H1 (cell line): Measurements from ENCODE around the gene NCBP1. TPM values are rescaled to one million over a fixed set of nuclear protein-coding genes. Genes with fewer than 3 reads are reported as not detected.

Experiments
- CTCF ChIA-PET: fragments of 300-600 bp; sonication (Branson Sonifier 250); formaldehyde crosslinking; loops from one replicate; lab custom pipeline; 2021; ENCODE audit not compliant: partially characterized antibody; lab: Charles Lee
- POLR2A ChIA-PET: fragments of 300-600 bp; sonication (Branson Sonifier 250); formaldehyde crosslinking; loops from one replicate; lab custom pipeline; 2021; ENCODE audit warnings: inconsistent platforms; ENCODE audit not compliant: partially characterized antibody; lab: Charles Lee
- DNase-seq, 2 experiments: peaks; one replicate each; pipeline versions ENCODE4 v3.0.0 to v3.0.0-alpha.2; 2010 to 2022; ENCODE audit warnings: low spot score in 2 of 2, low read depth in 1 of 2, mixed read lengths in 1 of 2
- FAIRE-seq: peaks from 2 replicates; lab custom pipeline; 2011; peaks lifted over from hg19 to GRCh38; lab: Jason Lieb, UNC
- H2AFZ ChIP-seq: 2 replicates; pipeline ENCODE4 v1.8.1; 2012; ENCODE audit warnings: low read length, inconsistent platforms
- H2AK5ac ChIP-seq: 2 replicates; pipeline ENCODE4 v1.6.1; 2013; ENCODE audit warnings: low read depth, low read length
- H2BK120ac ChIP-seq: replicated peaks from 2 replicates; pipeline ENCODE3; 2013; ENCODE audit warnings: low read depth, low read length, inconsistent platforms
- H2BK12ac ChIP-seq: 2 replicates; pipeline ENCODE4 v1.6.1; 2013; ENCODE audit warnings: low read depth, low read length
- H2BK15ac ChIP-seq: 2 replicates; pipeline ENCODE4 v1.6.1; 2013; ENCODE audit warnings: low read length
- H2BK20ac ChIP-seq: 2 replicates; pipeline ENCODE4 v1.6.1; 2013; ENCODE audit warnings: low read length
- H2BK5ac ChIP-seq: 2 replicates; pipeline ENCODE4 v1.6.1; 2013; ENCODE audit warnings: low read depth, low read length
- H3K14ac ChIP-seq: 2 replicates; pipeline ENCODE4 v1.6.1; 2013; ENCODE audit warnings: inconsistent platforms; ENCODE audit not compliant: insufficient read length
- H3K18ac ChIP-seq: 2 replicates; pipeline ENCODE4 v1.6.1; 2013; ENCODE audit warnings: low read length; ENCODE audit errors: extremely low read depth
- H3K23ac ChIP-seq: 2 replicates; pipeline ENCODE4 v1.6.1; 2013; ENCODE audit warnings: inconsistent platforms; ENCODE audit not compliant: insufficient read length
- H3K23me2 ChIP-seq: 2 replicates; pipeline ENCODE4 v1.6.1; 2013; ENCODE audit warnings: low read depth, low read length
- H3K27ac ChIP-seq: 2 replicates; pipeline ENCODE4 v1.6.1; 2011; ENCODE audit warnings: low read depth, low read length, inconsistent platforms
- H3K27me3 ChIP-seq, 4 experiments: replicated peaks in 1 of 4; 1 replicate in 1 of 4; 2 replicates in 3 of 4; pipeline versions ENCODE4 v1.6.1 to v1.8.1; 2011 to 2013; ENCODE audit warnings: low read length in 3 of 4, mild to moderate bottlenecking in 3 of 4, inconsistent platforms in 2 of 4, mixed read lengths in 2 of 4, moderate library complexity in 1 of 4; ENCODE audit not compliant: control insufficient read depth in 3 of 4, insufficient read depth in 3 of 4; ENCODE audit errors: extremely low read depth in 1 of 4
- H3K36me3 ChIP-seq, 4 experiments: 2 replicates each; pipeline versions ENCODE4 v1.6.1 to v1.8.1; 2011 to 2013; ENCODE audit warnings: mild to moderate bottlenecking in 4 of 4, low read length in 3 of 4, moderate library complexity in 2 of 4, control low read depth in 1 of 4, inconsistent platforms in 1 of 4; ENCODE audit not compliant: insufficient read depth in 4 of 4, control insufficient read depth in 2 of 4
- H3K4ac ChIP-seq: replicated peaks from 2 replicates; pipeline ENCODE3; 2013; ENCODE audit warnings: low read length, low read depth, mixed read lengths, inconsistent platforms; ENCODE audit not compliant: insufficient read length
- H3K4me1 ChIP-seq, 4 experiments: replicated peaks in 1 of 4; 1 replicate in 1 of 4; 2 replicates in 3 of 4; pipeline versions ENCODE4 v1.6.1 to v1.8.1; 2011 to 2013; ENCODE audit warnings: low read length in 3 of 4, inconsistent platforms in 2 of 4, mixed read lengths in 1 of 4; ENCODE audit not compliant: insufficient read depth in 4 of 4, control insufficient read depth in 3 of 4
- H3K4me2 ChIP-seq, 2 experiments: 2 replicates each; pipeline versions ENCODE4 v1.6.1 to v1.8.1; 2011 to 2013; ENCODE audit warnings: low read depth in 2 of 2, low read length in 2 of 2, control low read depth in 1 of 2, inconsistent platforms in 1 of 2, mild to moderate bottlenecking in 1 of 2; ENCODE audit not compliant: insufficient read depth in 1 of 2
- H3K4me3 ChIP-seq, 4 experiments: fragments of 200-600, 300-600 bp in 1 of 4; sonication (generic), shearing (Covaris generic), sonication (Bioruptor Twin) in 1 of 4; 2 replicates each; pipeline versions ENCODE4 v1.5.1 to v1.8.1; 2011 to 2016; ENCODE audit warnings: low read length in 4 of 4, low read depth in 3 of 4, control low read depth in 2 of 4, inconsistent platforms in 2 of 4, mild to moderate bottlenecking in 2 of 4, mixed read lengths in 1 of 4, moderate library complexity in 1 of 4; ENCODE audit not compliant: insufficient read depth in 2 of 4; ENCODE audit errors: extremely low read depth in 1 of 4
- H3K56ac ChIP-seq: replicated peaks from 2 replicates; pipeline ENCODE3; 2013; ENCODE audit warnings: low read depth, mild to moderate bottlenecking, mixed read lengths, low read length, inconsistent platforms; ENCODE audit not compliant: insufficient read length
- H3K79me1 ChIP-seq: 2 replicates; pipeline ENCODE4 v1.6.1; 2013; ENCODE audit warnings: low read depth, low read length, control low read depth
- H3K79me2 ChIP-seq, 2 experiments: 2 replicates each; pipeline versions ENCODE4 v1.6.1 to v1.8.1; 2012 to 2013; ENCODE audit warnings: low read length in 2 of 2, mild to moderate bottlenecking in 2 of 2, inconsistent platforms in 1 of 2; ENCODE audit not compliant: insufficient read depth in 2 of 2, control insufficient read depth in 1 of 2
- H3K9ac ChIP-seq, 4 experiments: replicated peaks in 1 of 4; 1 replicate in 1 of 4; 2 replicates in 3 of 4; pipeline versions ENCODE4 v1.6.1 to v1.8.1; 2011 to 2013; ENCODE audit warnings: low read depth in 3 of 4, low read length in 3 of 4, control low read depth in 2 of 4, mild to moderate bottlenecking in 2 of 4, moderate library complexity in 2 of 4, inconsistent platforms in 1 of 4; ENCODE audit errors: extremely low read depth in 1 of 4
- H3K9me3 ChIP-seq, 2 experiments: 2 replicates each; pipeline versions ENCODE4 v1.6.1 to v1.8.1; 2012 to 2013; ENCODE audit warnings: mild to moderate bottlenecking in 2 of 2, moderate library complexity in 2 of 2, control low read depth in 1 of 2, inconsistent platforms in 1 of 2, low read depth in 1 of 2, low read length in 1 of 2, mixed read lengths in 1 of 2; ENCODE audit not compliant: insufficient read depth in 2 of 2
- H4K20me1 ChIP-seq, 2 experiments: replicated peaks in 1 of 2; 2 replicates each; pipeline versions ENCODE3 to v1.8.1; 2011 to 2013; ENCODE audit warnings: inconsistent platforms in 2 of 2, low read length in 2 of 2, mild to moderate bottlenecking in 1 of 2; ENCODE audit not compliant: insufficient read depth in 2 of 2, control insufficient read depth in 1 of 2
- H4K5ac ChIP-seq: 2 replicates; pipeline ENCODE4 v1.6.1; 2013; ENCODE audit warnings: low read length, low read depth, mixed read lengths, inconsistent platforms; ENCODE audit not compliant: insufficient read length
- H4K8ac ChIP-seq: 2 replicates; pipeline ENCODE4 v1.8.0; 2013; ENCODE audit warnings: mild to moderate bottlenecking, moderate library complexity, low read length, inconsistent platforms; ENCODE audit not compliant: insufficient read depth; ENCODE audit errors: extremely low read depth
- H4K91ac ChIP-seq: replicated peaks from 2 replicates; pipeline ENCODE3; 2013; ENCODE audit warnings: low read length, mixed read lengths, inconsistent platforms; ENCODE audit not compliant: insufficient read length
- EZH2 ChIP-seq: fragments of 200-600 bp; sonication (generic); IDR thresholded peaks from 2 replicates; pipeline ENCODE4 v1.7.1; 2012; ENCODE audit warnings: low read depth, mild to moderate bottlenecking, moderate library complexity, low read length, inconsistent platforms; ENCODE audit not compliant: severe bottlenecking
- RNF2 ChIP-seq: fragments of 200-900, 300-1000 bp; sonication (generic); IDR thresholded peaks from 2 replicates; pipeline ENCODE4 v1.7.1; 2016; ENCODE audit warnings: borderline replicate concordance, low read depth, mild to moderate bottlenecking, antibody characterized with exemption, low read length; ENCODE audit not compliant: poor library complexity, severe bottlenecking; ENCODE audit errors: missing control alignments
- WGBS, 2 experiments: shearing (Covaris generic) in 1 of 2; methylation state at CpG; one replicate each; pipeline versions ENCODE4 v1.1.6 to v1.1.7; 2013 to 2015; ENCODE audit warnings: low lambda C conversion rate in 2 of 2, mixed read lengths in 2 of 2, inconsistent platforms in 1 of 2, low coverage in 1 of 2, missing lambda C conversion rate in 1 of 2; ENCODE audit not compliant: insufficient replicate concordance in 2 of 2, insufficient coverage in 1 of 2, insufficient read length in 1 of 2; ENCODE audit errors: extremely low coverage in 1 of 2, missing lambda C conversion rate in 1 of 2; 5-methylcytosine and 5-hydroxymethylcytosine counted together
- polyA plus RNA-seq, 7 experiments: library from polyadenylated mRNA; depleted of rRNA in 3 of 7; stranded (reverse) in 5 of 7; unstranded in 2 of 7; fragments of >200 nt in 5 of 7; fragments of 200-250 nt in 2 of 7; gene quantifications; 1 replicate in 5 of 7; 2 replicates in 1 of 7; 4 replicates in 1 of 7; pipeline versions ENCODE4 v1.2.1 to v1.2.3, GENCODE V29; 2011 to 2013; ENCODE audit warnings: missing spikeins in 2 of 7, mixed read lengths in 2 of 7
- total RNA-seq: library from RNA; stranded (reverse); fragmentation: NEBNext Ultra II Directional; extraction: Animal tissue kit (Norgen Biotek cat#: 25700); gene quantifications from 2 replicates; pipeline ENCODE4 v1.2.1, GENCODE V29; 2021
- TF ChIP-seq, protein P1 (sequence below): IDR thresholded peaks from 2 replicates; pipeline ENCODE4 v1.6.1; 2012; ENCODE audit warnings: low read length, inconsistent platforms

Gene NCBP1
- total and polyA plus RNA-seq, 2 of the 8 experiments (the other 6 are each of a cell fraction or from before 2014, with no cell fraction given), result 14.7 to 54.0 TPM

GRCh38 chr9:97647996-97648395 is 14.4 kb downstream of the NCBP1 start:
- H2BK15ac ChIP-seq, result no peak overlapping the region
- FAIRE-seq (no peak), DNase-seq (no peak)
- no peak overlapping the region for H3K23ac ChIP-seq
- H3K79me2 ChIP-seq, result no peaks in the 10 kb centered on the region
- H2AK5ac ChIP-seq, result no peak overlapping the region
- ChIA-PET CTCF (interaction anchor here (0.9 to 2.2 kb wide), 3 partner anchors 9 kb away, joined by 4 to 10 read pairs (median 4); no protein-coding TSS in a partner anchor), POLR2A (interaction anchor here (1.7 kb wide), 1 partner anchor 9 kb away, joined by 4 read pairs; no protein-coding TSS in a partner anchor)
- no peaks in the 10 kb centered on the region for H3K23me2 ChIP-seq
- no peak overlapping the region for H2BK12ac ChIP-seq
- H4K5ac ChIP-seq, result no peak overlapping the region
- H2BK20ac ChIP-seq, result no peak overlapping the region
- H3K4me2 ChIP-seq, result no peak overlapping the region
- H2BK5ac ChIP-seq, result no peak overlapping the region
- no peak overlapping the region for H3K27ac ChIP-seq
- no peaks in the 10 kb centered on the region for H3K79me1 ChIP-seq
- H3K9ac ChIP-seq, result no peak overlapping the region
- no peak overlapping the region for H3K4me3 ChIP-seq
- H3K36me3 ChIP-seq, result peaks cover 7 to 75% (median 38%) of the 10 kb centered on the region in 4 experiments
- no peak overlapping the region for H3K18ac ChIP-seq
- H4K20me1 ChIP-seq, result peaks cover 0 to 4% of the 10 kb centered on the region in 2 experiments
- H2AFZ ChIP-seq, result no peak overlapping the region
- no peaks in the 10 kb centered on the region for H3K9me3 ChIP-seq
- no peak overlapping the region for H3K4ac ChIP-seq
- H3K4me1 ChIP-seq, result no peaks in the 10 kb centered on the region
- no peak overlapping the region for H4K91ac ChIP-seq
- WGBS, 2 experiments, result 87% methylated on average over 5 of the region's 5 CpGs; no CpG with 5 or more reads in 1 of the 2 experiments
- no peak overlapping the region for H3K56ac ChIP-seq
- TF ChIP-seq, protein P1, sequence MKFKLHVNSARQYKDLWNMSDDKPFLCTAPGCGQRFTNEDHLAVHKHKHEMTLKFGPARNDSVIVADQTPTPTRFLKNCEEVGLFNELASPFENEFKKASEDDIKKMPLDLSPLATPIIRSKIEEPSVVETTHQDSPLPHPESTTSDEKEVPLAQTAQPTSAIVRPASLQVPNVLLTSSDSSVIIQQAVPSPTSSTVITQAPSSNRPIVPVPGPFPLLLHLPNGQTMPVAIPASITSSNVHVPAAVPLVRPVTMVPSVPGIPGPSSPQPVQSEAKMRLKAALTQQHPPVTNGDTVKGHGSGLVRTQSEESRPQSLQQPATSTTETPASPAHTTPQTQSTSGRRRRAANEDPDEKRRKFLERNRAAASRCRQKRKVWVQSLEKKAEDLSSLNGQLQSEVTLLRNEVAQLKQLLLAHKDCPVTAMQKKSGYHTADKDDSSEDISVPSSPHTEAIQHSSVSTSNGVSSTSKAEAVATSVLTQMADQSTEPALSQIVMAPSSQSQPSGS, result no peak
- no peak for TF ChIP-seq EZH2
- TF ChIP-seq RNF2, result no peak
- no peak overlapping the region for H3K14ac ChIP-seq
- no peak overlapping the region for H4K8ac ChIP-seq
- H3K27me3 ChIP-seq, result no peaks in the 10 kb centered on the region
- no peak overlapping the region for H2BK120ac ChIP-seq
